SK-N-SH (cell line): ENCODE results near the gene PKP2. TPM values are rescaled to one million over a fixed set of nuclear protein-coding genes. Genes with fewer than 3 reads are reported as not detected.

Experiments
- CTCF ChIA-PET: fragments of 300-600, 350-600 bp; formaldehyde crosslinking; extraction: SDS; loops from one replicate; lab custom pipeline; 2021; lab: Yijun Ruan, JAX
- POLR2A ChIA-PET: fragments of 350-600 bp; sonication (Branson Sonifier 250); formaldehyde crosslinking; extraction: SDS; loops from one replicate; lab custom pipeline; 2020; ENCODE audit warnings: antibody characterized with exemption, inconsistent platforms; lab: Yijun Ruan, JAX
- DNase-seq: peaks from one replicate; pipeline ENCODE4 v3.0.0; 2012
- H2AFZ ChIP-seq: fragments of 200-600 bp; sonication (generic); 2 replicates; pipeline ENCODE4 v1.8.1; 2016; ENCODE audit warnings: antibody characterized with exemption, mild to moderate bottlenecking, low read depth
- H3F3A ChIP-seq: fragments of 200-600 bp; sonication (generic); replicated peaks from 2 replicates; pipeline ENCODE3; 2016; ENCODE audit warnings: antibody characterized with exemption, mild to moderate bottlenecking; ENCODE audit not compliant: insufficient read depth
- H3K27ac ChIP-seq, 2 experiments: fragments of 200-500 bp in 1 of 2; fragments of 200-600 bp in 1 of 2; sonication (Bioruptor generic) in 1 of 2; sonication (generic), shearing (Covaris generic) in 1 of 2; 2 replicates each; pipeline versions ENCODE4 v1.5.1 to v1.6.1; 2014 to 2016; ENCODE audit warnings: low read depth in 2 of 2, inconsistent platforms in 1 of 2, low read length in 1 of 2, mild to moderate bottlenecking in 1 of 2, mixed read lengths in 1 of 2
- H3K27me3 ChIP-seq: fragments of 200-600 bp; sonication (generic), shearing (Covaris generic); 2 replicates; pipeline ENCODE4 v1.6.1; 2016; ENCODE audit warnings: mixed run types; ENCODE audit not compliant: insufficient read depth
- H3K36me3 ChIP-seq, 2 experiments: fragments of 200-500 bp in 1 of 2; fragments of 200-600 bp in 1 of 2; sonication (Bioruptor generic) in 1 of 2; sonication (generic) in 1 of 2; replicated peaks in 1 of 2; 2 replicates each; pipeline versions ENCODE3 to v1.5.1; 2014 to 2016; ENCODE audit warnings: low read length in 1 of 2, mild to moderate bottlenecking in 1 of 2; ENCODE audit not compliant: insufficient read depth in 2 of 2, control insufficient read depth in 1 of 2
- H3K4me1 ChIP-seq, 2 experiments: fragments of 200-500 bp in 1 of 2; fragments of 200-600 bp in 1 of 2; sonication (Bioruptor generic) in 1 of 2; sonication (generic), shearing (Covaris generic) in 1 of 2; 2 replicates each; pipeline versions ENCODE4 v1.5.1 to v1.6.1; 2014 to 2016; ENCODE audit warnings: low read depth in 1 of 2, low read length in 1 of 2, mixed run types in 1 of 2; ENCODE audit not compliant: insufficient read depth in 2 of 2, control insufficient read depth in 1 of 2
- H3K4me2 ChIP-seq: fragments of 200-600 bp; sonication (generic), shearing (Covaris generic); 2 replicates; pipeline ENCODE4 v1.6.1; 2017; ENCODE audit warnings: mixed run types
- H3K4me3 ChIP-seq, 2 experiments: fragments of 200-500 bp in 1 of 2; fragments of 200-600 bp in 1 of 2; sonication (Bioruptor generic) in 1 of 2; sonication (generic), shearing (Covaris generic) in 1 of 2; 2 replicates each; pipeline versions ENCODE4 v1.5.1 to v1.8.1; 2014 to 2016; ENCODE audit warnings: low read depth in 2 of 2, inconsistent platforms in 1 of 2, low read length in 1 of 2, mild to moderate bottlenecking in 1 of 2, mixed read lengths in 1 of 2, moderate library complexity in 1 of 2
- H3K79me2 ChIP-seq: fragments of 200-600 bp; sonication (generic); 2 replicates; pipeline ENCODE4 v1.8.1; 2017; ENCODE audit warnings: mild to moderate bottlenecking; ENCODE audit not compliant: insufficient read depth
- H3K9ac ChIP-seq: fragments of 200-600 bp; sonication (generic); 2 replicates; pipeline ENCODE4 v1.6.1; 2017; ENCODE audit warnings: mixed run types
- H3K9me2 ChIP-seq: fragments of 200-600 bp; sonication (generic); 2 replicates; pipeline ENCODE4 v1.6.1; 2017; ENCODE audit warnings: mixed run types
- H3K9me3 ChIP-seq: fragments of 200-600 bp; sonication (generic); 2 replicates; pipeline ENCODE4 v1.6.1; 2017; ENCODE audit warnings: mixed run types, mild to moderate bottlenecking, moderate library complexity
- H4K20me1 ChIP-seq: fragments of 200-600 bp; sonication (generic); 2 replicates; pipeline ENCODE4 v1.6.1; 2017; ENCODE audit warnings: mild to moderate bottlenecking, mixed run types; ENCODE audit not compliant: insufficient read depth
- EZH2phosphoT487 ChIP-seq: fragments of 200-600 bp; sonication (generic); IDR thresholded peaks from 2 replicates; pipeline ENCODE4 v1.6.1; 2017; ENCODE audit warnings: low read depth, mixed run types, mild to moderate bottlenecking, antibody characterized with exemption, moderate library complexity, borderline replicate concordance
- FOSL2 ChIP-seq: IDR thresholded peaks from 2 replicates; pipeline ENCODE4 v1.4.0; 2012; ENCODE audit warnings: low read depth, mild to moderate bottlenecking, moderate library complexity, borderline replicate concordance
- GATA2 ChIP-seq: sonication (generic); formaldehyde crosslinking; IDR thresholded peaks from 2 replicates; pipeline ENCODE4 v1.5.0; 2020; ENCODE audit warnings: mild to moderate bottlenecking, missing genetic modification reagents
- MEF2A ChIP-seq: IDR thresholded peaks from 2 replicates; pipeline ENCODE4 v1.4.0; 2012; ENCODE audit warnings: low read depth, borderline replicate concordance
- MXI1 ChIP-seq: IDR thresholded peaks from 2 replicates; pipeline ENCODE4 v1.6.1; 2012; ENCODE audit warnings: mild to moderate bottlenecking, low read depth, low read length, improper control_type of control experiment
- NRF1 ChIP-seq: IDR thresholded peaks from 2 replicates; pipeline ENCODE4 v1.6.1; 2012; ENCODE audit warnings: low read depth, mild to moderate bottlenecking, low read length
- RAD21 ChIP-seq: IDR thresholded peaks from 2 replicates; pipeline ENCODE4 v1.6.1; 2012; ENCODE audit warnings: mild to moderate bottlenecking, low read length
- RXRA ChIP-seq: IDR thresholded peaks from 2 replicates; pipeline ENCODE4 v1.4.0; 2012; ENCODE audit warnings: low read depth, mild to moderate bottlenecking, borderline replicate concordance
- ZBTB33 ChIP-seq: IDR thresholded peaks from 2 replicates; pipeline ENCODE4 v1.4.0; 2012; ENCODE audit warnings: low read depth, borderline replicate concordance
- polyA plus RNA-seq, 3 experiments: library from polyadenylated mRNA; depleted of rRNA; stranded (reverse); fragments of >200 nt; gene quantifications; 2 replicates each; pipeline ENCODE4 v1.2.3, GENCODE V29; 2012
- TF ChIP-seq, protein P1 (sequence below): fragments of 200-600 bp; sonication (generic); IDR thresholded peaks from 2 replicates; pipeline ENCODE4 v1.6.1; 2017; ENCODE audit warnings: antibody characterized with exemption, mild to moderate bottlenecking, moderate library complexity
- TF ChIP-seq, protein P2 (sequence below): IDR thresholded peaks from 2 replicates; pipeline ENCODE4 v1.4.0; 2012; ENCODE audit warnings: low read depth, borderline replicate concordance
- TF ChIP-seq, protein P3 (sequence below): IDR thresholded peaks from 2 replicates; pipeline ENCODE4; 2012

The PKP2 gene
- polyA plus RNA-seq, 1 of the 3 experiments (the other 2 are of a cell fraction): 0.10 TPM

- no peak for TF ChIP-seq MEF2A
- TF ChIP-seq, all 33 proteins: peak for 0
Measured at GRCh38 chr12:32789916-32790315, 106.7 kb downstream of the PKP2 start (continued).

GRCh38 chr12:32789446-32789845 lies 107.1 kb downstream of the PKP2 start:
- Histone ChIP-seq H3K79me2 (no peaks in the 10 kb centered on the region), H2AFZ (no peak overlapping the region), H3K4me1 (no peaks in the 10 kb centered on the region), H3K9me2 (no peaks in the 10 kb centered on the region), H3K27ac (no peak overlapping the region), H3K36me3 (no peaks in the 10 kb centered on the region), H4K20me1 (no peaks in the 10 kb centered on the region), H3K27me3 (no peaks in the 10 kb centered on the region), H3K9me3 (no peaks in the 10 kb centered on the region), H3K9ac (no peak overlapping the region), H3K4me2 (no peak overlapping the region), H3F3A (no peaks in the 10 kb centered on the region), H3K4me3 (no peak overlapping the region)
- ChIA-PET POLR2A (no interaction called here), CTCF (interaction anchor here (1.7 kb wide), 1 partner anchor 33 kb away, joined by 5 read pairs; the partner anchor contains the start of gene YARS2)
- TF ChIP-seq RXRA: no peak
- no peak for TF ChIP-seq MXI1
- TF ChIP-seq FOSL2: no peak
- TF ChIP-seq, protein P1, sequence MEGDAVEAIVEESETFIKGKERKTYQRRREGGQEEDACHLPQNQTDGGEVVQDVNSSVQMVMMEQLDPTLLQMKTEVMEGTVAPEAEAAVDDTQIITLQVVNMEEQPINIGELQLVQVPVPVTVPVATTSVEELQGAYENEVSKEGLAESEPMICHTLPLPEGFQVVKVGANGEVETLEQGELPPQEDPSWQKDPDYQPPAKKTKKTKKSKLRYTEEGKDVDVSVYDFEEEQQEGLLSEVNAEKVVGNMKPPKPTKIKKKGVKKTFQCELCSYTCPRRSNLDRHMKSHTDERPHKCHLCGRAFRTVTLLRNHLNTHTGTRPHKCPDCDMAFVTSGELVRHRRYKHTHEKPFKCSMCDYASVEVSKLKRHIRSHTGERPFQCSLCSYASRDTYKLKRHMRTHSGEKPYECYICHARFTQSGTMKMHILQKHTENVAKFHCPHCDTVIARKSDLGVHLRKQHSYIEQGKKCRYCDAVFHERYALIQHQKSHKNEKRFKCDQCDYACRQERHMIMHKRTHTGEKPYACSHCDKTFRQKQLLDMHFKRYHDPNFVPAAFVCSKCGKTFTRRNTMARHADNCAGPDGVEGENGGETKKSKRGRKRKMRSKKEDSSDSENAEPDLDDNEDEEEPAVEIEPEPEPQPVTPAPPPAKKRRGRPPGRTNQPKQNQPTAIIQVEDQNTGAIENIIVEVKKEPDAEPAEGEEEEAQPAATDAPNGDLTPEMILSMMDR: no peak
- TF ChIP-seq NRF1: no peak
- TF ChIP-seq, protein P2, sequence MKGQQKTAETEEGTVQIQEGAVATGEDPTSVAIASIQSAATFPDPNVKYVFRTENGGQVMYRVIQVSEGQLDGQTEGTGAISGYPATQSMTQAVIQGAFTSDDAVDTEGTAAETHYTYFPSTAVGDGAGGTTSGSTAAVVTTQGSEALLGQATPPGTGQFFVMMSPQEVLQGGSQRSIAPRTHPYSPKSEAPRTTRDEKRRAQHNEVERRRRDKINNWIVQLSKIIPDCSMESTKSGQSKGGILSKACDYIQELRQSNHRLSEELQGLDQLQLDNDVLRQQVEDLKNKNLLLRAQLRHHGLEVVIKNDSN: no peak
- TF ChIP-seq RAD21: no peak
- TF ChIP-seq MEF2A: no peak
- no peak for TF ChIP-seq ZBTB33
- TF ChIP-seq, protein P3, sequence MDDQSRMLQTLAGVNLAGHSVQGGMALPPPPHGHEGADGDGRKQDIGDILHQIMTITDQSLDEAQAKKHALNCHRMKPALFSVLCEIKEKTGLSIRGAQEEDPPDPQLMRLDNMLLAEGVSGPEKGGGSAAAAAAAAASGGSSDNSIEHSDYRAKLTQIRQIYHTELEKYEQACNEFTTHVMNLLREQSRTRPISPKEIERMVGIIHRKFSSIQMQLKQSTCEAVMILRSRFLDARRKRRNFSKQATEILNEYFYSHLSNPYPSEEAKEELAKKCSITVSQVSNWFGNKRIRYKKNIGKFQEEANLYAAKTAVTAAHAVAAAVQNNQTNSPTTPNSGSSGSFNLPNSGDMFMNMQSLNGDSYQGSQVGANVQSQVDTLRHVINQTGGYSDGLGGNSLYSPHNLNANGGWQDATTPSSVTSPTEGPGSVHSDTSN: no peak
- no peak for TF ChIP-seq EZH2phosphoT487
- TF ChIP-seq GATA2 (CRISPR knock-in tag): no peak
- no peak for DNase-seq
